GM12872 (cell line): Measurements from ENCODE around the gene PRPSAP2.
A peak's percentile ranks its signal among the peaks of the same experiment; 100 is the strongest.

ENCODE experiments used
- TF ChIP-seq, protein P1 (sequence below): IDR thresholded peaks from 3 replicates; pipeline ENCODE4 v1.5.1; 2011; ENCODE audit warnings: low read depth, mild to moderate bottlenecking, low read length, moderate library complexity; ENCODE audit not compliant: insufficient read depth

The PRPSAP2 gene

GRCh38 chr17:18959071-18959844, 101.3 kb downstream of the PRPSAP2 start:
- TF ChIP-seq, protein P1, sequence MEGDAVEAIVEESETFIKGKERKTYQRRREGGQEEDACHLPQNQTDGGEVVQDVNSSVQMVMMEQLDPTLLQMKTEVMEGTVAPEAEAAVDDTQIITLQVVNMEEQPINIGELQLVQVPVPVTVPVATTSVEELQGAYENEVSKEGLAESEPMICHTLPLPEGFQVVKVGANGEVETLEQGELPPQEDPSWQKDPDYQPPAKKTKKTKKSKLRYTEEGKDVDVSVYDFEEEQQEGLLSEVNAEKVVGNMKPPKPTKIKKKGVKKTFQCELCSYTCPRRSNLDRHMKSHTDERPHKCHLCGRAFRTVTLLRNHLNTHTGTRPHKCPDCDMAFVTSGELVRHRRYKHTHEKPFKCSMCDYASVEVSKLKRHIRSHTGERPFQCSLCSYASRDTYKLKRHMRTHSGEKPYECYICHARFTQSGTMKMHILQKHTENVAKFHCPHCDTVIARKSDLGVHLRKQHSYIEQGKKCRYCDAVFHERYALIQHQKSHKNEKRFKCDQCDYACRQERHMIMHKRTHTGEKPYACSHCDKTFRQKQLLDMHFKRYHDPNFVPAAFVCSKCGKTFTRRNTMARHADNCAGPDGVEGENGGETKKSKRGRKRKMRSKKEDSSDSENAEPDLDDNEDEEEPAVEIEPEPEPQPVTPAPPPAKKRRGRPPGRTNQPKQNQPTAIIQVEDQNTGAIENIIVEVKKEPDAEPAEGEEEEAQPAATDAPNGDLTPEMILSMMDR = no peak

GRCh38 chr17:18959845-18960240, 101.9 kb downstream of the PRPSAP2 start:
- TF ChIP-seq, protein P1 = no peak

DNA sequence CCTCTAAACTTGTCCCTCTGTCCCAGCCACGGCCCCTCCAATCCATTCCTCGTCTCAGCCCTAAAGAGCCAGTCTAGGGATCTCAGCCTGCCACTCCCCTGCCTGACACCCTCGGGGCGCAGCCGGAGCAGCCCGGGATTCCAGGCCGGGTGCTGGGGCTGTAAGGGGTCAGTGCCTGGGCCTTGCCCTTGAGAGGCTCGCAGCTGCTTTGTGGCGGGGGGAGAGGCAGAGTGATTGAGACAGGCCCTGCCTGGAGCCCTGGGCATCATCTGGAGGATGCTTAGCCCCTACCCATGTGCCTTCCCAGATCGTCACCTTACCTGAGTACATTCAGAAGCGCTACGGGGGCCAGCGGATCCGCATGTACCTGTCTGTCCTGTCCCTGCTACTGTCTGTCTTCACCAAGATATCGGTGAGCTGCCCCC, 102.3 kb downstream of the PRPSAP2 start:
- TF ChIP-seq, protein P1 = no peak

DNA sequence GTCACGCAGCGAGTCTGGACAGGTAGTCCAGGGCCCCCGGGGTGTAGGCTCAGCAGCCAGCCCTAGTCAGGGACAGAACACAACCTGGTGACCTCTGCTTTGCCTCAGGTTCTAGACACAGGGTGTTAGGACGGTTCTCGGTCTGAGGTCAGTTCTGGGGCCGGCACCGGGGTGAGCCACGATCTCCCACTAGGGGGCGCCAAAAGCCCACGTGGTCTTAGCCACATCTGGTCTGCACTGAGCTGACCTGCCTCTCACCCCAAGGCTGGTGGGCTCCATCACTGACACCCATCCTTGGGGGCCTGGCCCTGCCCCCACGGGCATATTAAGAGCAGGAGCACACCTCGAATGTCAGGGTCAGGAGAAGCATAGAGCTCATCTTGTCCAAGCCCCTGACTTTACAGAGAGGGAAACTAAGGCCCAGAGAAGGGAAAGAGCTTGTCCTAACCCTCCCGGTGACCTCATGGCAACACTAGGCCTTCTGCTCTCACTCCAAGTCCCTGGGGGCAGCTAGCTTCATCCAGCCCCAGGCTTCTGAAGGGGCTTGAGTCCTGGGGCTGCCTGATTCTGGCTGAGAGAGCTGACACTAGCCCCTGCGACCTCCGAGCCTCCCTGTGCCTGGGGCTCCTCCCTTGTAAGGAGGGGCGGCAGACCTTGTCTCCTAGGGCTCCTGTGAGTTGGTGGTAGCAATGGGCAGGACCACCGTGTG, 103.0 kb downstream of the PRPSAP2 start:
- TF ChIP-seq, protein P1 = peak; percentile 96

GRCh38 chr17:18961634-18962493, 103.9 kb downstream of the PRPSAP2 start:
- TF ChIP-seq, protein P1 = no peak

GRCh38 chr17:18962494-18962815, 104.5 kb downstream of the PRPSAP2 start:
- TF ChIP-seq, protein P1 = no peak
